HG03103 (cell line): ENCODE measurements around the gene CLCN5.

Experiments used
- ATAC-seq: cut with Tn5 transposase; IDR thresholded peaks from one replicate; pipeline ENCODE4 v1.9.1; 2021; ENCODE audit warnings: low read depth; ENCODE audit not compliant: unreplicated experiment

Gene CLCN5

GRCh38 chrX:49932791-49933190, 10.4 kb downstream of the CLCN5 start:
- no peak for ATAC-seq

DNA sequence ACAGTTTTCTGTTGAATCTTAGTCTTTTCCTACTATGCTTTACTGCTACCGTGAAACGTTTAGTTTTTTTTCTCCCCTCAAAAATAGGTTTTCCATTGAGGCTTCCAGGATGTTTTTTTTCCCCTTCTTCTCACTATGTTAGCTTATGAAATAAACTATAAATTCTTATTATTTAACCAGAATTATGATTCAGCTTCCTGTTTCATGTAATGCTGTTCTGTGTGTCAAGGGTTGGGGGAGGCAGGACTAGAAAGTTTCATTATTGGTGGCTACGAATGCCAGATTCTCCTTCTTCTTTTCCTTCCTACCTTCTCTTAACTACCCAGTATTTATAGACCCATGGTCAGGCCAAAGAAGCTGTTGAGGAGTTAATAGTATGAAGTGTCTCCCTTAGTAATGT, 11.8 kb downstream of the CLCN5 start:
- no peak for ATAC-seq

GRCh38 chrX:49934729-49935128, 12.3 kb downstream of the CLCN5 start:
- ATAC-seq = no peak

DNA sequence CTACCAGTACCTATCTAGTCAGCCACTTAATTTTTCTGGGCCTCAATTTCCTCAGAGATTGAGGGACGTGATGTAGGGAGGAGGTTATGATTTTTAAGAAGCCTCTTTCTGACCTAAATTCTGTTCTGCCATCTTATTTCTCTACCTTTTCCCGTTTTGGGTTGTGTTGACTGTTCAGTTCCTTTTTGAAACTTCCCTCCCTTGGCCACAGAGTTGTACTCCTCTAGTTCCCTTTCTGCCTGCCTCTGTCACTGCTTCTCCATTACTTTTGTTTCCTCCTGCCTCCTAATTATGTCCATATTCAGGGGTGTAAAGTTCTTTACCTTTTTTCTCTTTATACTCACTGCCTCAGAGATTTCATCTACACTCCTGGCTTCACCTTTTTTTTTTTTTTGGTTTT, 25.4 kb downstream of the CLCN5 start:
- ATAC-seq = no peak

- no peak for ATAC-seq
These were observed 27.6 kb downstream of the CLCN5 start for GRCh38 chrX:49949961-49950360.

DNA sequence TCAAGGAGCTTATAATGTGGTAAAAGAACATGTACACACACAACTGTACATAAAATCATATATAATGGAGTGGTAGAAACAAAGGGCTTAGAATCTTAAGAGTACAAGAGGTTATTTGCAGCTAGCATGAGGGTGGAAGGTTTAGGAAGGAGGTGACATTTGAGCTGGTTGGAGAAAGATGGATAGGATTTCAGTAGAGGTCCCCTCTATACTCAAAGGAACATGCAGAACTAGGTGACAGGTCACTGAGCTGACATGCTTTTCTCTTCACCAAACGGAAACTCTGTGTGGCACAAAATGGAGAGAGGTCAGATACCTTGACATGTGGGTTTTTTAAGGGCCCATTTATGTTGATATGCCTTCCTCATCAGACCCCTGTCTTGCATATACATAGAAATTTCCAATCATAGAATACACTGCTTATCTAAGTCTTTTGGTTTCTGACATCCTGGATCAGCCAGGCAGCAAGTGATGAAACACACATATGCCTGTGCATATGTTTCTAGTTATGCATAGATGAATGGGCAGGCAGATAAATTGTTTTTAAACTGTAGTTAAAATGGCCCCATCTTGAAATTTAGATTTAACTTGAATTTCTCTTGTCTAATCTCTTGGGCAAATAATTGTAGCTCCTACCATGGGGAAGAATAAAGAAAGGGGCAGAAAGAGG, 29.3 kb downstream of the CLCN5 start:
- ATAC-seq = no peak

- ATAC-seq = no peak
These were observed 33.9 kb downstream of the CLCN5 start for GRCh38 chrX:49956313-49956712.

DNA sequence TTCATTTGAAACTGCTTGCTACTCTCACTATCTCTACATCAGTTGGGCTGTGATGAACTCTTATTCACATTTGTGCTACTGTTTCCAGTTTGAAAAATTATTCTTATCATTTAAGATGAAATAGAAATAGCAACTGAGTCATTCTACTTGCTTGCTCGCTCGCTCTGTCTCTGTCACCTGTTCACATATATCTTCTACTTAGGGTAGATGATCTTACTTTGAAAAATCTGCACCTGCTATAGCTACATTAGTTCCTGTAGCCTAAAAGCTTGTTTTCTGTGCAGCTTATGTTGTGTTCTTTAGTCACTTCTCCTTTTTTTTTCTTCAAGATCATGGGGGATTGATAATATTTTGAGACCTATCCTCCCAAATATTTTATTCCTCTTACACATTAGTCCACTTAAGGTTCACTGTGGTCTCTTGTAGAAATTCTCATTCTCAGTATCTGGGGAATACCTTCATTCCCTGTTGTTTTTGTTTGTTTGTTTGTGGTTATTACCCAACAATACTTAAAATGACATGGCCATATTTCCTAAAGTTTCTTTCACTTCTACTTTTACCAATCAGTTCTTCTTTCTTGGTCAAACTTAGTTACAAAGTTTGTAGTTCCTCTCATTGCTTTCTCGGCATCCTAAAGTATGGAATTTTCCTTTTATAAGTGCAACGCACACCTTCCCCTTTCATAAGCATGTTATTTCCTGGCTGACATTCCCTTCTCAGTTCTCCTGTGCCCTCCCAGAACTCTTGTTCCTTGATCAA, 36.5 kb downstream of the CLCN5 start:
- no peak for ATAC-seq

GRCh38 chrX:49959602-49960001, 37.2 kb downstream of the CLCN5 start:
- no peak for ATAC-seq

DNA sequence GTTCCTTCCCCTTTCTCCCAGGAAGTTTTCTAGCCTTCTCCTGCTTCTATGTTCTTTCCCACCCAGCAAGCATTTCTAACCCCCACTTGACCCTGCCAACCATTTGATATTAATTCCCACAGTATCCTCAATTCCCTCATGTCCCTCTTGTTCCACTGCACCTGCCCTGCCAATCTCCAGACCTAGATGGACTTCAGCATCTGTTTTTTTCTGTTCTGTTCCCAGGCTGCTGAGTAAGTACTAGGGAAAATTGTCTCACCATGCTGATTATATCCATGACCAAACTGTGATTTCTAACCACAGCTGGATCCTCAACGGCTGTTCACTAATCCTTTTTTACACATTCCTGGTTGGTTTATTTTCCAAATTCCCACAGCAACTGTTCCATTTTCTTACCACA, 37.7 kb downstream of the CLCN5 start:
- no peak for ATAC-seq

DNA sequence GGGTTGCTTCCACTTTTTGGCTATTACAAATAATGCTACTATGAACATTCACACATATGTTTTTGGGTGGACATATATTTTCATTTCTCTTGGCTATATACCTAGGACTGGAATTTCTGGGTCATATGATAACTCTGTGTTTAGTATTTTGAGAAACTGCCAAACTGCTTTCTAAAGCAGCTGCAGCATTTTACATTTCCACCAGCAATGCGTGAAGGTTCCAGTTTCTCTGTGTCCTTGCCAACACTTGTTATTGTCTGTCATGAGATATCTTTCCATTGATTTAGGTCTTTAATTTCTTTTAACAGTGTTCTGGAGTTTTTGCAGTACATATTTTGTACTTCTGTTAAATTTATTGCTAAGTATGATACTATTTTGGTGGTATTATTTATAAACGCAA, 48.3 kb downstream of the CLCN5 start:
- ATAC-seq = no peak

DNA sequence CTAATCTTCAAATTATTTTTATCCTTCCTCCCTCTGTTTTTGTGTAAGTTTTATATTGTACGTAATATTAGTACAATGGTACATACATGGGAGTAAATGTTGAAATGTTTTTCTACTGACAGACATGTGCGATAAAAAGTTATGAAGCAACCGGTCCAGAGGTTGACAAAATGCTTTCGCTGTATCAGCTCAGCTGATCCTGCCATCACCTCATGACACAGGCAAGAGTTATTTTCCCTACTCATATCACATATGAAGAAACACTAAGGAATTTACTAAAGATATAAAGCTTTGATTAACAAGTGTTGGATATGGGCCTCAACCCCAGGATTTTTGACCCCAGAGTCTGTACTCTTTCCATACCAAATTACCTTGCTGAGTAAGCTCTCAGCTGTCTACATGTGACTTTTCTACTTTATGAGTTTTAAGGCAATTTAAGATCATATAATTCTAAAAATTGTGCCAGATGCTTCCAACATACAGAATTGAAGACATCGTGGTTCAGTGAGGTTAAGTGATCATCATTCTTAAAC, 50.0 kb downstream of the CLCN5 start:
- no peak for ATAC-seq

GRCh38 chrX:49976682-49977197, 54.3 kb downstream of the CLCN5 start:
- no peak for ATAC-seq

DNA sequence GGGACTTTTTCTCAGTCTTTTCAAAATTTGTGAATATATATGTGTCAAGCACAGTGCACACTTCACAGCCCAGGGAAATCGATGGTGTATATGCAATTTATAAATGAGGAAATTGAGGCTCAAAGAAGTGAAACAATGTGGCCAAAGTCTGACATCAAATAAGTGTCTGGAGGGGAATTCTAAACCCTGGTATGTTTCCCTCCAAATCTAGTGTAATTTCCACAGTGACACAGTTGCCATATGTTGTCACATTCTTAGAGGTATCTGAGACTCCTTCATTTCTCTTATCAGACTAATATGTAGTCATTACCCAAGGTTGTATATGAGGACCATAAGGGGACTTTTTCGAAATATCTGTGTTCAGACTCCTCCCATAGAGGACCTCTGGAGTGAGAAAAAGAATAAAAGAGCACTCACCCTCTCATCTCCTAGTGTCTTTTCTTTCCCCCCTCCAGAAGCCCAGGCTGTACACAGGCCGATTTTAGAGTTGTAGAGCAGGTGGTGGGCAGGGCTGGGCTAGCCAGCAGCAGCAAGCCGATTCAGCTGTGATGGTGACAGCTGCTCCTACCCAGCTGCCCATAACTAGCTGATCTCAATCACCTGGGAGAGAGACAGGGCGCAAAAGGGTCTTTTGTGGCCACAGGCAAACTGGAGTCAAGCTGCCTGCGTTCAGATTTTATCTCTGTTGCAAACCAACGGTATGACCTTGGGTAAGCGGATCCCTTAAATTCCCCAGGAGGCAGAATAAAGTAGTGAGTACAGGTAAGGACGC, 55.1 kb downstream of the CLCN5 start:
- ATAC-seq = no peak

DNA sequence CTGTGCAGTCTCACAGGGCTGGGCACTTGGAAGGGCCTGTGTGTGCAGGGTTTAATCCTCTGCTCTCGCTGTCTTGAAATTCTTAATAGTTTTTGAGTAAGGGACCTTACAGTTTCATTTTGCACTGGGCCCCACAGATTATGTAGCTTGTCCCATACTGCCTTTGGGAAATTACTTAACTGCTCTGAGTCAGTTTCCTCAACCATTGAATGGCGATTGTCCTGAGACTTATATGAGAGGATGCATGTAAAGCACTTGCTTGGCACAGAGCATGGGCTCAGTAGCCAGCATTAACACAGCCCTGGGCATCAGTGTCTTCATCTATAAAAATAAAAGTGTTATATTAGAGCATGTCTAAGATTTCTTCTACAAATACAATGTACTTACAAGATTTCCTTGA, 55.8 kb downstream of the CLCN5 start:
- no peak for ATAC-seq

DNA sequence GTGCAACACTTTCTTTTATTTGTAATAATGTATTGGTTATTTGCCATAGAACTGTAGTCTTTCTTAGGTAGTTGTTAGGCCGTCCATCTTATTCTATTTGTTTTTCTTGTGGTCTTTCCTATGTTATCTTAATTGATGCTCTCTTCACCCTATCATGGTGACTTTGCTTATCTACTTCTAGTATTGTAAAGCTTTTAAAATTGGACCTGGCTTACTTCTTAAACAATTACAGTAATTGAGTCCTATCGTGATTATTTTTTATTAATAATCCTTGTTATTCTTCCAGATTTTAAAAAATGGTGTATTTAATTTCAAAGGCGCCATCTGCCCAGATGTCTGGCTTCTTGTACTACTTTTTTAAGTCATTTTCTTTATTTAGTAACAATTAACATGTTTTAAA, 63.7 kb downstream of the CLCN5 start:
- no peak for ATAC-seq

DNA sequence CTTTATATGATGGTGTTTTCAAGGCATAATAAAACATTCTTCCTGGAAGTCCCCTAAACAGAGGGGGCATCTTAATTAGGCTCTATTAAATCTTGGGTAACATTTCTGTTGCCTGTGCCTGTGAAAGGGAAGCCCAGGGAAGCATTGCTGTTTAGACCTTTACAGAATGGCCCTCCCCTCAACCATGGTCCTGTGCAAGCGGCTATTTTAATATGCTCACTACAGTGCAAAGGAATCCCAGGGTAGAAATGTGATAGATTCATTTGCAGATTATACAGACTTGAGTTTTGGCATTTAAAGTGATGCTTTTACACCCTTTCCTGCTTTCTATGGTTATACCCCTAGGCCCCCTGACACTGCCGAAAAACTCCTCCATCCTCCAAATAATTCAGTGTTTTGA, 65.3 kb downstream of the CLCN5 start:
- no peak for ATAC-seq

GRCh38 chrX:49988143-49988542, 65.7 kb downstream of the CLCN5 start:
- no peak for ATAC-seq

DNA sequence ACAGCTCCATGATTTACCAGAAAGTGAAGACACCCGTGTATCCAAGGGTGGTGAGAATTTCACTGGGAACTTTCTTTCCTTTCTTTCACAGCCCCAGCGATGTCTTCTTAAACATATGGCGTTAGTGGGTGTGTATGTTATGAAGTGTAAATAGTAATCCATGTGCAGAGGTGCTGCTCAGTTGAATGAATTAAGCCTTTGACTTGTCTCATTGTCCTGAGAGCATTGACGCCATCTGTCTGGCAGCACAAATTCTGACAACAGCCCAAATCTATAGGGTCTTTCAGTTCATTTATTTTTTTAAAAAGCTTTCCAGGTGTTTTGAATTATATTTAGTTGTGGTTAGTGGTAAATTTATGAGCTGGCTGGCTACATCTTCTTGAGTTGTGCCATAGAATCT, 69.4 kb downstream of the CLCN5 start:
- no peak for ATAC-seq

DNA sequence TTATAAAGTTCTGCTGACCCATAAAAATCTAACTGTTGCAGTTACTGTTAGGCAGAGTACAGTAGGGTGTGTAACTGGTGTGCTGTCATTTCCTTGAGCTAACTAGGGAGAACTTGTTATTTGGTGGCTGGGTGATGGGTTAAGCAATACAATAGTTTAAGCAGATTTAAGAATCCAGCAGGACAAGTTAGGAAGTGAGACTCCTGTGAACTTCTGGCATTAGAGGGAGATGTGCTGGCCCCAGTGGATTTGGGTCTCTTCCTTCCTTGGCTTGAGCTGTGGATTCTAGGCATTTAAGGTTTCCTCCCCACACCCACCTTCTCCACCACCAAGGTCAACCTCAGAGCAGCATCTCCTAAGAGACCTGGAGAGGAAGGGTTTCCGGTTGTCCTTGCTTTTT, 70.5 kb downstream of the CLCN5 start:
- no peak for ATAC-seq

GRCh38 chrX:49993661-49994060, 71.3 kb downstream of the CLCN5 start:
- no peak for ATAC-seq
